A673 (cell line): ENCODE data around the gene ZBTB47.

Experiments
- EZH2 ChIP-seq: fragments of 200-600 bp; sonication (generic); IDR thresholded peaks from 2 replicates; pipeline ENCODE4 v1.6.1; 2017; ENCODE audit warnings: borderline replicate concordance, low read depth, mild to moderate bottlenecking, mixed read lengths, antibody characterized with exemption, low read length; ENCODE audit not compliant: poor library complexity, severe bottlenecking
- TF ChIP-seq, protein P1 (sequence below): fragments of 300-800, 200-600 bp; sonication (generic); conservative IDR thresholded peaks from 2 replicates; pipeline ENCODE4 v1.5.1; 2017; ENCODE audit warnings: low read depth, mild to moderate bottlenecking, antibody characterized with exemption, low read length, moderate library complexity, mixed read lengths

DNA sequence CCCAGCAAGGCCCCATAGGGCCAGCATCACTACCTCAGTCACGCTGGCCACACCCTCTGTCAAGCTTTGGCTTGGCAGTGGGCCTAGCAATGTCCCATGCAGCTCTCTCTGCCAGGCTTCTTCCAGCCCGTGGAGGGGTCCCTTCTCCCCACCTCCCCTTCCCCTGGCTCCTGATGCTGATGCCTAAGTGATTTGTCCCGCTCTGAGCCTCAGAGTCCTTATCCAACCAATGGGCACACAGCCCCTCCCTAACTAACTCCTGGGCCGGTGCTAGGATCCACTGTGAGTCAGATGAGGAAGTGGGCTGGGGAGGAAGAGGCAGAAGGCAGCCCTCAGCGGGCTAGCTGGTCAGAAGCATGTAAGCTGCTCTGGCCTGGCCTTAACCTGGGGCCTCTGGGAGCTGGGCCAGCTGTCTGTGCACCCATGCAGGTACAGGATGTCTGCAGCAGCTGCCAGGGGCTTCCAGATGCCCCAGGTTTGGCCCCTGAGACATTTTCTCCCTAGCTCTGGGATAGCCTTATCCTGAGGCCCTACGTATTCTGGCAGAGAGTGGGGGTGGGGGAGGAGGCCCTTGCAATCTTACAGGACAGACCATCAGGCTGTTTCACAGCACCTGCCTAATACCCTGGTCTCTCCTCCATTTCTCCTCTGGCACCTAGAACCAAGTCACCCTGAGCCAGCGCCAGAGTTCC is 740 bp upstream of the ZBTB47 start:
- TF ChIP-seq, protein P1, sequence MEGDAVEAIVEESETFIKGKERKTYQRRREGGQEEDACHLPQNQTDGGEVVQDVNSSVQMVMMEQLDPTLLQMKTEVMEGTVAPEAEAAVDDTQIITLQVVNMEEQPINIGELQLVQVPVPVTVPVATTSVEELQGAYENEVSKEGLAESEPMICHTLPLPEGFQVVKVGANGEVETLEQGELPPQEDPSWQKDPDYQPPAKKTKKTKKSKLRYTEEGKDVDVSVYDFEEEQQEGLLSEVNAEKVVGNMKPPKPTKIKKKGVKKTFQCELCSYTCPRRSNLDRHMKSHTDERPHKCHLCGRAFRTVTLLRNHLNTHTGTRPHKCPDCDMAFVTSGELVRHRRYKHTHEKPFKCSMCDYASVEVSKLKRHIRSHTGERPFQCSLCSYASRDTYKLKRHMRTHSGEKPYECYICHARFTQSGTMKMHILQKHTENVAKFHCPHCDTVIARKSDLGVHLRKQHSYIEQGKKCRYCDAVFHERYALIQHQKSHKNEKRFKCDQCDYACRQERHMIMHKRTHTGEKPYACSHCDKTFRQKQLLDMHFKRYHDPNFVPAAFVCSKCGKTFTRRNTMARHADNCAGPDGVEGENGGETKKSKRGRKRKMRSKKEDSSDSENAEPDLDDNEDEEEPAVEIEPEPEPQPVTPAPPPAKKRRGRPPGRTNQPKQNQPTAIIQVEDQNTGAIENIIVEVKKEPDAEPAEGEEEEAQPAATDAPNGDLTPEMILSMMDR: no peak
- no peak for TF ChIP-seq EZH2
